Stimulated activated CD8-positive, alpha-beta memory T cell treated with anti-CD3 and anti-CD28 coated beads, Interleukin-12 subunit alpha, Interleukin-12 subunit beta, amount 100 ng/mL, for 24 hours (primary cell): Measurements from ENCODE around the gene CAMK1.
A peak's percentile ranks its signal among the peaks of the same experiment; 100 is the strongest.

ENCODE experiments used
- DNase-seq: peaks from one replicate; pipeline ENCODE4 v3.0.0-alpha.2; 2020; ENCODE audit errors: extremely low read depth

The CAMK1 gene

GRCh38 chr3:9793161-9793781 is 23.5 kb upstream of the CAMK1 start:
- DNase-seq = no peak

- peak; percentile 86 for DNase-seq
These were observed 22.8 kb upstream of the CAMK1 start, which contains the start of the genes ARPC4 and TADA3 for GRCh38 chr3:9792405-9793160. ARPC4 (plus strand) TSS chr3:9793082; CDS start chr3:9793122, 40 bp downstream. TADA3 (minus strand) TSS chr3:9792473; CDS start chr3:9791466, 1,007 bp downstream.

- no peak for DNase-seq
These were observed 22.1 kb upstream of the CAMK1 start for GRCh38 chr3:9791790-9792404.

- no peak for DNase-seq
These were observed 21.4 kb upstream of the CAMK1 start for GRCh38 chr3:9791127-9791526.

- DNase-seq = no peak
These were observed 18.0 kb upstream of the CAMK1 start for GRCh38 chr3:9787714-9788113.

GRCh38 chr3:9786825-9787669 is 17.3 kb upstream of the CAMK1 start:
- no peak for DNase-seq

- no peak for DNase-seq
These were observed 16.5 kb upstream of the CAMK1 start for GRCh38 chr3:9786209-9786739.

GRCh38 chr3:9785602-9786001 is 15.9 kb upstream of the CAMK1 start:
- no peak for DNase-seq

- DNase-seq = no peak
These were observed 15.2 kb upstream of the CAMK1 start for GRCh38 chr3:9784965-9785364.

- no peak for DNase-seq
These were observed 14.2 kb upstream of the CAMK1 start for GRCh38 chr3:9783954-9784353.

GRCh38 chr3:9782770-9783169 is 13.0 kb upstream of the CAMK1 start:
- no peak for DNase-seq

- DNase-seq = no peak
These were observed 12.3 kb upstream of the CAMK1 start for GRCh38 chr3:9781978-9782603.

- DNase-seq = no peak
These were observed 11.8 kb upstream of the CAMK1 start for GRCh38 chr3:9781551-9781950.

GRCh38 chr3:9780910-9781309 is 11.2 kb upstream of the CAMK1 start:
- DNase-seq = no peak

- no peak for DNase-seq
These were observed 10.7 kb upstream of the CAMK1 start for GRCh38 chr3:9780458-9780812.

- no peak for DNase-seq
These were observed 10.1 kb upstream of the CAMK1 start for GRCh38 chr3:9779721-9780457.

GRCh38 chr3:9779075-9779593 is 9.4 kb upstream of the CAMK1 start:
- DNase-seq = no peak

- DNase-seq = no peak
These were observed 8.7 kb upstream of the CAMK1 start for GRCh38 chr3:9778143-9779074.

GRCh38 chr3:9777694-9778021 is 7.9 kb upstream of the CAMK1 start:
- no peak for DNase-seq
